WI38 (cell line): ENCODE data around the gene EDN1.
"Not testable (repeated sequence)": the region's sequence is repeated elsewhere in the genome, so short reads cannot be mapped to it uniquely, and the experiment has no call there.

Experiments
- H3K4me3 ChIP-seq: 2 replicates; pipeline ENCODE4 v1.5.1; 2011; ENCODE audit warnings: low read depth, mild to moderate bottlenecking, control low read depth, low read length
- TF ChIP-seq, protein P1 (sequence below): IDR thresholded peaks from 2 replicates; pipeline ENCODE4 v1.5.1; 2012; ENCODE audit warnings: low read depth, mild to moderate bottlenecking, control low read depth, low read length

The EDN1 gene

DNA sequence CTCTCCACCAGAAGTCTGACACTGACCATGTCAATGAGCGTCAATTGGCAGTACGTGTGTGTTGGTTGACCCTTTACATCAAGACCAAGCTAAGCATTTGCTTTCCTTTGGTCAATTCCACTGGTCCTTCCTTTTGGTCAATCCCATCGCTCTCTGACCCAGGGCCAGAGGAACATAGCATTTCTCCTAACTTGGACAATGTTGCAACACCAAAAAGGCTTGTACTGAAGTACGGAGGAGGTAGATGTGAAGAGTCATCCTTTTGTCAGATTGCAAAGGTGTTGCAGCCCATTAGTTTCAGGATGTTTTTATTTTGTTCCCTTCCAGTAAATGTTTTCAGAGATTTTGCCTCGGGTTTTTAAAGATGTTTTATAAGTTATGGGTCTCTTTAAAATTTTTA is 24.6 kb downstream of the EDN1 start:
- TF ChIP-seq, protein P1, sequence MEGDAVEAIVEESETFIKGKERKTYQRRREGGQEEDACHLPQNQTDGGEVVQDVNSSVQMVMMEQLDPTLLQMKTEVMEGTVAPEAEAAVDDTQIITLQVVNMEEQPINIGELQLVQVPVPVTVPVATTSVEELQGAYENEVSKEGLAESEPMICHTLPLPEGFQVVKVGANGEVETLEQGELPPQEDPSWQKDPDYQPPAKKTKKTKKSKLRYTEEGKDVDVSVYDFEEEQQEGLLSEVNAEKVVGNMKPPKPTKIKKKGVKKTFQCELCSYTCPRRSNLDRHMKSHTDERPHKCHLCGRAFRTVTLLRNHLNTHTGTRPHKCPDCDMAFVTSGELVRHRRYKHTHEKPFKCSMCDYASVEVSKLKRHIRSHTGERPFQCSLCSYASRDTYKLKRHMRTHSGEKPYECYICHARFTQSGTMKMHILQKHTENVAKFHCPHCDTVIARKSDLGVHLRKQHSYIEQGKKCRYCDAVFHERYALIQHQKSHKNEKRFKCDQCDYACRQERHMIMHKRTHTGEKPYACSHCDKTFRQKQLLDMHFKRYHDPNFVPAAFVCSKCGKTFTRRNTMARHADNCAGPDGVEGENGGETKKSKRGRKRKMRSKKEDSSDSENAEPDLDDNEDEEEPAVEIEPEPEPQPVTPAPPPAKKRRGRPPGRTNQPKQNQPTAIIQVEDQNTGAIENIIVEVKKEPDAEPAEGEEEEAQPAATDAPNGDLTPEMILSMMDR = no peak
- H3K4me3 ChIP-seq = no peak overlapping the region

DNA sequence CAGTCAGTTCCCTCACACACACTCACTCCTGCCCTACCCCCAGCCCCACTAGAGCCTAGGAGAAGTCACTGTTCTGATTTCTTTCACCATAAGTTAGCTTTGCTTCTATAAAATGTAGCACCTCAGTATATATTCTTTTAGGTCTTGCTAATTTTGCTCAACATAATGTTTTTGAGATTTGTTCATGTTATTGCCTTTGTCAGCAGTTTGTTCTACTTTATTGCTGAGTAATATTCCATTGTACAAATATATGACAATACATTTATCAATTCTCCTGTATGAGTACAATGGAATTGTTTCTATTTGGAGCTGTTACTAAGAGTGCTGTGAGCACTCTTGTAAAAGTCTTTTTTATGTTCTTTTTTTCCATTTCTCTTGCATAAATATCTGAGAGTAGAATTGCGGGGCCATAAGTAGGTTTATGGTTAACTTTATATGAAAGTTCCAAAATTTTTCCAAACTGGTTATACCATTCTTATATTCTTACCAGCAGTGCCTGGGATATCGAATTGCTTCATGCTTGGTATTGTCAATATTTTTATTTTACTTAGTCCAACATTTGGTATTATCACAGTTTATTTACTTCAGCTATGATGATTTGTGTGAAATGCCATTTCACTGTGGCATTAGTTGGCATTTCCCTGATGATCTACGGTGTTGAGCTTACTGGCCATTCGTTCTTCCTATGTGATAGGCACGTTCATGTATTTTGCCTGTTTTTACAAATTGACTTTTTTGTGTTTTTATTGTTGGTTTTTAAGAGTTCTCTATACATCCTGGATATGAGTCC is 25.3 kb downstream of the EDN1 start:
- TF ChIP-seq, protein P1 = no peak
- H3K4me3 ChIP-seq = no peak overlapping the region

DNA sequence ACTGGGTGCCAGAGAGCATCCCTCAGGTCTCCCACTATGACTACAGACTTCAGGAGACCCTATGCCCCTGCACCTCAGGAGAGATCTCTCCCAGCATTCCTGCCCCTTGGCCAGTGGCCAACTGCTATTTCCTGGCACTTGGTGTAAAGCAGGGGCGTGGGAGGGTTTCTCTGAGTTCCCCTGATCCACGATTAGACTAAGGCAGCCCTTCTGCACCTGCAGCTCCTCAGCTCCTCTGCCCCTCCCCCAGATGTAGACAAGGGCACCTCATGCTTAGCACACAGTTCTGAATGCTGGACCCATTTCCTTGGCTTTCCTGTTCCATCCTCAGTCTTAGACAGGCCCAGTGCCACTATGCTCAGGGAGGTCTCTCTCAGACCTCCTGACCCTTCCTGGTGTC is 28.6 kb downstream of the EDN1 start:
- no peak overlapping the region for H3K4me3 ChIP-seq

DNA sequence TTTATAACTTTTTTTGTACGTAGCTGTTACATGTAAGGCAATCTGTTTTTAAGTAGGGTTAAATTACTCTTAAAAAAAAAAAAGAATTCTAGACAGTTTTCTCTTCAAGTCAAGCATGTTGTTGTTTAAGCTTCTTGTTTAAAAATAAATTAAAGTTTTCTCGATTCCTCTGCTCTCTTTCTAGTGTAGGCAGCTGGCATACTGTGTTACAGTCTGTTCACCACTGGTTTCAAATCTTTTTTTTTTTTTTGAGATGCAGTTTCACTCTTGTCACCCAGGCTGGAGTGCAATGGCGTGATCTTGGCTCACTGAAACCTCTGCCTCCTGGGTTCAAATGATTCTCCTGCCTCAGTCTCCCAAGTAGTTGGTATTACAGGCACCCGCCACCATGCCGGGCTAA is 29.9 kb downstream of the EDN1 start:
- not testable (repeated sequence) for H3K4me3 ChIP-seq

More for the DNA sequence above, 28.6 kb downstream of the EDN1 start:
- TF ChIP-seq, protein P1 = no peak

DNA sequence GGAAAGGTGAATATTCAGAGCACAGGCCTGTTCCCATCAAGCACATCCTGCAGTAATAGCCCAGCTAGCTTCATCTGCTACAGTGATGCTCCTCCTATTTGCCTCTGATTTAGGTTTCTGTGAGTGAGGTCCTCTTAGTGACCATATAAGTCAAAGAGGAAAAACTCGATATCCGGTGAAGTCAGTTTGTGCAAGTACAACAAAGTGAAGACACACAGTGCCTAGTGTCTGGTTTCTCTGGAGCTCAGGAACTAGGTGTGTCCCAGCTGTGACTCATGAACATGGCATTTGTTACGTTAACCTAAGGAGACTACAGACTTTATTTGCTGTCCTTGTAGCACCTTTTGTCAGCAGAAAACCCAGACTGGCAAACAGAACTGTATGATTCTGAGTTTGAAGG is 33.9 kb downstream of the EDN1 start:
- TF ChIP-seq, protein P1 = no peak
- H3K4me3 ChIP-seq = no peak overlapping the region

DNA sequence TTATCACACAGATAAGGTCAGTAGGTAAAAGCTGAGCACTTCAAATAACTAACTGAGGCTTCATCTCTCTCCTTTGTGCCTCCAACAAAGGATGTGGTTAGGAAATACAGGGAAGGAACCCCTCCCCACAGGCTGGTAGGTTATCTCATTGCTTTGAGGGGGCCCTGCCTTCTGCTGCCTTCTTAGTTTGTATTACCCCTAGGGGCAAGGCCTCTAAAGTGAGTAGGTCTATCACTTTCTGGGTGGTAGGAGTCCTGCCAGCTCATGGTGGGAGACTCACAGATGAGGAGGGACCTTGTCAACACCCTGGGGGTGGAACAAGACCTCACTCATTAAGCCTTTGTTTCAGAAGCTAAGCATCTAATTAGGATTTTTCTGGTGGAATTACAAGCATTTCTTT is 34.6 kb downstream of the EDN1 start:
- TF ChIP-seq, protein P1 = no peak
- H3K4me3 ChIP-seq = no peak overlapping the region

DNA sequence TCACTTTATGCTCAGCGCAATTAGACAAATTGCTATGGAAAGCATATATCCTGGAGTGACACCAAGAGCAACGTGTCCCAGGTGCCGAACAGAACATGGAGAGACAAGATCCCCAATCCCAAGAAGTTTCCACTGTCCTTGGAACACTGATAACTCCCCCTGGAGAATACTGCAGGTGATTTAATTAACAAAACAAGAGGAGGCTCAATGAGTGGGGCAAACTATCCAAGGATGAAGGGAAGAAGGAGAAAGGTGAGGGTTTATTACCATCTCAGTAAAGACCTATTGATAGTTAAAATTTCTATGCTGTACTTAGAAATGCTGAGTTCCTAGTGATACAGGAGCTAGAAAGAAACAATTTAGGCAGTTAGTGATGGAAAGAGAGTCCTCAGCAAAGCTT is 35.7 kb downstream of the EDN1 start:
- TF ChIP-seq, protein P1 = no peak

DNA sequence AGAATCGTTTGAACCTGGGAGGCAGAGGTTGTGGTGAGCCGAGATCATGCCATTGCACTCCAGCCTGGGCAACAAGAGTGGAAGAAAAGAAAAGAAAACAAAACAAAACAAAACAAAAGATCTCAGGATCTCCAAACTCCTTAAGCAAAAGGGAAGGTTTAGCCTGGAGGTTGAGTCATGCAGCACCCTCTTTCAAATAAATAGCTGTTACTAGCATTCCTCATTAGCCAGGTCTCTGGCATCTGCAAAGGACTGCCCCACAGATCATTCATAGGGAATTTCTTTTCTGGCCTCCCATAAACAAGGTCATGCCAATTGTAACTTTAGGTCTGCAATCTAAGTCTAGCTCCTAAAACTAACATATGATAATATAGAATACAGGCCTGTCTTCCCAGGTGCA is 37.2 kb downstream of the EDN1 start:
- TF ChIP-seq, protein P1 = no peak

More for the DNA sequence above, 35.7 kb downstream of the EDN1 start:
- H3K4me3 ChIP-seq = no peak overlapping the region

More for the DNA sequence above, 37.2 kb downstream of the EDN1 start:
- H3K4me3 ChIP-seq = no peak overlapping the region
